Stimulated activated CD8-positive, alpha-beta memory T cell treated with anti-CD3 and anti-CD28 coated beads, Interleukin-4, amount 100 ng/mL, for 24 hours (primary cell): ENCODE data around the gene MAPK8IP3.
"Not testable (repeated sequence)": the region's sequence is repeated elsewhere in the genome, so short reads cannot be mapped to it uniquely, and the experiment has no call there.

Source experiments
- DNase-seq: peaks from one replicate; pipeline ENCODE4 v3.0.0-alpha.2; 2020; ENCODE audit warnings: low read depth

Gene MAPK8IP3

GRCh38 chr16:1712791-1713261, 6.8 kb downstream of the MAPK8IP3 start:
- DNase-seq: no peak

GRCh38 chr16:1713331-1713730, 7.3 kb downstream of the MAPK8IP3 start:
- no peak for DNase-seq

GRCh38 chr16:1713933-1714332, 7.9 kb downstream of the MAPK8IP3 start:
- no peak for DNase-seq

- DNase-seq: no peak
These were observed 9.2 kb downstream of the MAPK8IP3 start for GRCh38 chr16:1715220-1715619.

GRCh38 chr16:1718236-1718635, 12.2 kb downstream of the MAPK8IP3 start:
- DNase-seq: not testable (repeated sequence)

- not testable (repeated sequence) for DNase-seq
These were observed 13.7 kb downstream of the MAPK8IP3 start for GRCh38 chr16:1719559-1720229.

- DNase-seq: no peak
These were observed 15.4 kb downstream of the MAPK8IP3 start for GRCh38 chr16:1721372-1721771.

- DNase-seq: no peak
These were observed 17.6 kb downstream of the MAPK8IP3 start for GRCh38 chr16:1723450-1724147.

- no peak for DNase-seq
These were observed 18.5 kb downstream of the MAPK8IP3 start for GRCh38 chr16:1724491-1724890.

GRCh38 chr16:1726661-1727502, 20.9 kb downstream of the MAPK8IP3 start:
- DNase-seq: no peak

- DNase-seq: no peak
These were observed 21.9 kb downstream of the MAPK8IP3 start for GRCh38 chr16:1727651-1728624.

- DNase-seq: no peak
These were observed 23.0 kb downstream of the MAPK8IP3 start for GRCh38 chr16:1729026-1729425.

- DNase-seq: no peak
These were observed 23.4 kb downstream of the MAPK8IP3 start for GRCh38 chr16:1729445-1729844.

GRCh38 chr16:1731073-1731472, 25.1 kb downstream of the MAPK8IP3 start:
- no peak for DNase-seq

GRCh38 chr16:1731603-1732002, 25.6 kb downstream of the MAPK8IP3 start:
- DNase-seq: no peak

GRCh38 chr16:1732071-1732470, 26.1 kb downstream of the MAPK8IP3 start:
- no peak for DNase-seq

- DNase-seq: not testable (repeated sequence)
These were observed 26.6 kb downstream of the MAPK8IP3 start for GRCh38 chr16:1732551-1732987.

GRCh38 chr16:1734123-1734522, 28.1 kb downstream of the MAPK8IP3 start:
- DNase-seq: no peak

- DNase-seq: no peak
These were observed 28.8 kb downstream of the MAPK8IP3 start for GRCh38 chr16:1734816-1735215.

- no peak for DNase-seq
These were observed 34.2 kb downstream of the MAPK8IP3 start for GRCh38 chr16:1740234-1740633.

GRCh38 chr16:1740781-1741490, 34.9 kb downstream of the MAPK8IP3 start:
- DNase-seq: no peak
